ENCODE results near the gene IRF4. TPM values are rescaled to one million over a fixed set of nuclear protein-coding genes. Genes with fewer than 3 reads are reported as not detected.

The IRF4 gene
- total and polyA plus RNA-seq, 2 donors (not counting 1 experiment from before 2014, with no cell fraction given): 75.7 to 142 TPM

DNA sequence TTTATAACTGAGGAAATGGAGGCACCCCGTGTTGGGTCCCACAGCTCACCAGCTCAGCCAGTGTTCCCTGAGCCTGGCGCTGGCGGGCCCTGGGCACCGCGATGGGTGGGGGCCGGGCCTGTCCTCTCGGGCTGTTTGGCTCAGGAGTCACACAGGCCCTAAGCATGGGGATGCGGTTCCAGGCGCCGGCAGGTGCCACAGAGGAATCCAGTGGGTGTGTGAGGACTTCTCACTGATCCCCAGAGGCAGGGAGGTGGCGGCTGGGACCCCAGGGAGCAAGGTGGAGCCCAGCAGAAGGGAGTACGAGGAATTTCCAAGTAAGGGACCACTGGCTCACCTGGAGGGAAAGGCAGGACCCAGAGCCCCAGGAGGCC, 57.5 kb downstream of the IRF4 start:
- 86% methylated on average over 12 of the region's 12 CpGs for WGBS (ENCODE audit: insufficient coverage)
- Histone ChIP-seq H3K4me3 (ENCODE audit: control extremely low read depth in 1 of 5, extremely low read depth in 1 of 5, insufficient read depth in 1 of 5, low read depth in 2 of 5, low read length in 4 of 5) (no peak overlapping the region), H3K9ac (ENCODE audit: low read length) (no peak overlapping the region), H3K27ac (ENCODE audit: low read length in 2 of 2) (no peak overlapping the region), H3K4me2 (replicated peaks; ENCODE audit: low read depth, low read length, poor library complexity, severe bottlenecking) (no peak overlapping the region), H3K79me2 (ENCODE audit: control insufficient read depth, insufficient read depth, low read length) (no peaks in the 10 kb centered on the region), H4K20me1 (ENCODE audit: control insufficient read depth, insufficient read depth, low read length, poor library complexity, severe bottlenecking) (no peaks in the 10 kb centered on the region), H3K9me3 (ENCODE audit: control extremely low read depth in 1 of 3, control insufficient read depth in 2 of 3, insufficient read depth in 1 of 3, low read length in 2 of 3) (no peaks in the 10 kb centered on the region), H3K36me3 (replicated peaks in 1 of 2; ENCODE audit: control extremely low read depth in 1 of 2, control insufficient read depth in 1 of 2, extremely low read depth in 1 of 2, insufficient read depth in 2 of 2, low read length in 1 of 2) (no peaks in the 10 kb centered on the region), H3K4me1 (ENCODE audit: control insufficient read depth in 2 of 2, insufficient read depth in 2 of 2, low read length in 2 of 2) (peaks cover 0 to 15% of the 10 kb centered on the region in 2 donors), H2AFZ (ENCODE audit: insufficient read depth, low read depth, low read length, poor library complexity, severe bottlenecking) (no peak overlapping the region), H3K27me3 (replicated peaks in 1 of 4; ENCODE audit: control extremely low read depth in 1 of 4, control insufficient read depth in 3 of 4, insufficient read depth in 4 of 4, low read length in 3 of 4) (no peaks in the 10 kb centered on the region)
- H3K9me3 Mint-ChIP-seq (ENCODE audit: insufficient read depth): no peaks in the 10 kb centered on the region
- no peaks in the 10 kb centered on the region for H3K27me3 Mint-ChIP-seq
- ATAC-seq (ENCODE audit: low read depth) (no peak), DNase-seq (no peak)
- intact Hi-C loops (cut with micrococcal nuclease): no loop called here
- no peak overlapping the region for H3K4me3 Mint-ChIP-seq
- CTCF ChIA-PET: no interaction called here
- TF ChIP-seq, protein P1, sequence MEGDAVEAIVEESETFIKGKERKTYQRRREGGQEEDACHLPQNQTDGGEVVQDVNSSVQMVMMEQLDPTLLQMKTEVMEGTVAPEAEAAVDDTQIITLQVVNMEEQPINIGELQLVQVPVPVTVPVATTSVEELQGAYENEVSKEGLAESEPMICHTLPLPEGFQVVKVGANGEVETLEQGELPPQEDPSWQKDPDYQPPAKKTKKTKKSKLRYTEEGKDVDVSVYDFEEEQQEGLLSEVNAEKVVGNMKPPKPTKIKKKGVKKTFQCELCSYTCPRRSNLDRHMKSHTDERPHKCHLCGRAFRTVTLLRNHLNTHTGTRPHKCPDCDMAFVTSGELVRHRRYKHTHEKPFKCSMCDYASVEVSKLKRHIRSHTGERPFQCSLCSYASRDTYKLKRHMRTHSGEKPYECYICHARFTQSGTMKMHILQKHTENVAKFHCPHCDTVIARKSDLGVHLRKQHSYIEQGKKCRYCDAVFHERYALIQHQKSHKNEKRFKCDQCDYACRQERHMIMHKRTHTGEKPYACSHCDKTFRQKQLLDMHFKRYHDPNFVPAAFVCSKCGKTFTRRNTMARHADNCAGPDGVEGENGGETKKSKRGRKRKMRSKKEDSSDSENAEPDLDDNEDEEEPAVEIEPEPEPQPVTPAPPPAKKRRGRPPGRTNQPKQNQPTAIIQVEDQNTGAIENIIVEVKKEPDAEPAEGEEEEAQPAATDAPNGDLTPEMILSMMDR (IDR thresholded peaks at IDR 0.05): no peak
- TF ChIP-seq EZH2 (IDR thresholded peaks at IDR 0.05; ENCODE audit: borderline replicate concordance, insufficient read depth, low read depth, low read length, poor library complexity, severe bottlenecking): no peak
- no peak overlapping the region for H3K27ac Mint-ChIP-seq
- POLR2A ChIA-PET: no interaction called here
- peaks cover 14% of the 10 kb centered on the region for H3K4me1 Mint-ChIP-seq

DNA sequence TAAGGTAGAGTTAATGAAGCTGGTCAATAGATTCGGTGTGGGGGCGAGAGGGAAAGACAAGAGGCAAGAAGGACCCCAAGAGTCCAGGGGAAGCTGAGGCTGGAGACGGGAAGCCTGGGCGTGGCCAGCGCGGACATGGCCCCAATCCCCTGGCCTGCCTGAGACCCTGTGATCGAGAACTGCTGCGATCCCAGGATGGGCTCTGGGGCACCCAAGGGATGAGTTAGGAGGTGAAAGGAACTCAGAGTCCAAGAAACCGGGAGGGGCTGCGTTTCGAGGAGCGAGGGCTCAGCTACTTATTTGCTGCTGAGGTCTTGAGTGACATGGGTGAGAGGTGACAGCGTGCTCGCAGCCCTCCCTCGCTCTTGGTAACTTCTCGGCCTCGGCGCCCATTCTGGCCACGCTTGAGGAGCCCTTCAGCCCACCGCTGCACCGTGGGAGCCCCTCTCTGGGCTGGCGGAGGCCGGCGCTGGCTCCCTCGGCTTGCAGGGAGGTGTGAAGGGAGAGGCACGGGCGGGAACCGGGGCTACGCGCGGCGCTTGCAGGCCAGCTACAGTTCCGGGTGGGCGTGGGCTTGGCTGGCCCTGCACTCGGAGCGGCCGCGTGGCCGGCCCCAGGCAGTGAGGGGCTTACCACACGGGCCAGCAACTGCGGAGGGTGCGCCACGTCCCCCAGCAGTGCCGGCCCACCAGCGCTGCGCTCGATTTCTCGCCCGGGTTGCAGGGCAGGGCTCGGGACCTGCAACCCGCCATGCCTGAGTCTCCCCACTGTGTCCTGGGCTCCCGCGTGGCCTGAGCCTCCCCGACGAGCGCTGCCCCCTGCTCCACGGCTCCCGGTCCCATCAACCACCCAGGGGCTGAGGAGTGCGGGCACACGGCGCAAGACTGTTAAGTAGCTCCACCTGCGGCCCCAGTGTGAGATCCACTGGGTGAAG, 58.2 kb downstream of the IRF4 start:
- no peak overlapping the region for H3K4me3 ChIP-seq (ENCODE audit: control extremely low read depth in 1 of 5, extremely low read depth in 1 of 5, insufficient read depth in 1 of 5, low read depth in 2 of 5, low read length in 4 of 5)
- 94% methylated on average over 58 of the region's 62 CpGs for WGBS (ENCODE audit: insufficient coverage)
- Mint-ChIP-seq H3K27ac (no peak overlapping the region), H3K27me3 (no peaks in the 10 kb centered on the region), H3K4me1 (peaks cover 14% of the 10 kb centered on the region), H3K9me3 (ENCODE audit: insufficient read depth) (no peaks in the 10 kb centered on the region), H3K4me3 (no peak overlapping the region)
- H3K36me3 ChIP-seq (replicated peaks in 1 of 2; ENCODE audit: control extremely low read depth in 1 of 2, control insufficient read depth in 1 of 2, extremely low read depth in 1 of 2, insufficient read depth in 2 of 2, low read length in 1 of 2): no peaks in the 10 kb centered on the region
- no peaks in the 10 kb centered on the region for H4K20me1 ChIP-seq (ENCODE audit: control insufficient read depth, insufficient read depth, low read length, poor library complexity, severe bottlenecking)
- peaks cover 0 to 15% of the 10 kb centered on the region in 2 donors for H3K4me1 ChIP-seq (ENCODE audit: control insufficient read depth in 2 of 2, insufficient read depth in 2 of 2, low read length in 2 of 2)
- H3K27me3 ChIP-seq (replicated peaks in 1 of 4; ENCODE audit: control extremely low read depth in 1 of 4, control insufficient read depth in 3 of 4, insufficient read depth in 4 of 4, low read length in 3 of 4): no peaks in the 10 kb centered on the region
- H3K4me2 ChIP-seq (replicated peaks; ENCODE audit: low read depth, low read length, poor library complexity, severe bottlenecking): no peak overlapping the region
- ChIA-PET CTCF (interaction anchor here (0.9 kb wide), 1 partner anchor 15 kb away, joined by 3 read pairs; no protein-coding TSS in a partner anchor), POLR2A (no interaction called here)
- ATAC-seq (ENCODE audit: low read depth) (no peak), DNase-seq (no peak)
- H3K27ac ChIP-seq (ENCODE audit: low read length in 2 of 2): no peak overlapping the region
- no peak overlapping the region for H3K9ac ChIP-seq (ENCODE audit: low read length)
- no peak for TF ChIP-seq EZH2 (IDR thresholded peaks at IDR 0.05; ENCODE audit: borderline replicate concordance, insufficient read depth, low read depth, low read length, poor library complexity, severe bottlenecking)
- TF ChIP-seq, protein P1 (IDR thresholded peaks at IDR 0.05): no peak
- no peaks in the 10 kb centered on the region for H3K79me2 ChIP-seq (ENCODE audit: control insufficient read depth, insufficient read depth, low read length)
- H2AFZ ChIP-seq (ENCODE audit: insufficient read depth, low read depth, low read length, poor library complexity, severe bottlenecking): no peak overlapping the region
- no peaks in the 10 kb centered on the region for H3K9me3 ChIP-seq (ENCODE audit: control extremely low read depth in 1 of 3, control insufficient read depth in 2 of 3, insufficient read depth in 1 of 3, low read length in 2 of 3)
- intact Hi-C loops (cut with micrococcal nuclease): no loop called here

Data from B cell (primary cell).